ENCODE results near the gene LARP6. TPM values are rescaled to one million over a fixed set of nuclear protein-coding genes. Genes with fewer than 3 reads are reported as not detected.

The LARP6 gene
- total RNA-seq (2022; extraction: Qiagen RNA extraction): 50.6 to 85.9 TPM (median 79.7 TPM) in 5 replicates

DNA sequence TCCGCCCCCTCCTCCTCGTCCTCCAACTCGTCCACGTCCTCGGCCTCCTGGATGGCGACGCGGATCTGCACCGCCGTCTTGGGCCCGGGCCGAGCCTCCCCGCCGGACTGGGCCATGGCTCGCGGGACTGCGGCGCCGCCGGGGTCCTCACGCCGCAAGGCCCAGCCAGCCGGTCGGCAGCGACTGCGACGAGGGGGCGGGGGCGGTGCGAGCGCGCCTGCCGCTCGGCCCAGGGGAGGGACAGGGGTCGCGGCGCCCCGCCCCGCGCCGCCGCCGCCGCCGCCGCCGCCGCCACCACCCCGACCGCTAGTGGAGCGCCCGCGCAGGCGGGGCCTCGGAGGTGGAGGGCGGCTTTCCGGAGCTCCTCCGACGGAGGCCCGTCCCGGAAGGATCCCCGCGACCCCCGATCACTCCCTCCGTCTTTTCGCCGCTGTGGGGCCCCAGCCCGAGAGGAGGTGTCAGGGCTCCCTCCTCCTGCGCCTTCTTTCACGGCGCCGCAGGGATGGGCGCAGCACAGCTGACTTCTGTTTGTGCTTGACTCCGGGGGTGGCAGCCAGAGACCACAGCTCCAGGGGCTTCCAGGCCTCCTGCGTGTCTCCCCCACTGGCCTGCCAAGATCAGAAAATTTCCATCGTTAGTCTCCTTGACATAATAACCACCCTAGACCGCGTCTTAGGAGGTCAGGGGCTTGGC lies at the start of gene LARP6:
LARP6 (minus strand) TSS at position 185 of the 693 bp plus-strand sequence; CDS start at position 116, 69 bp downstream.

GRCh38 chr15:70892002-70892911 lies 38.3 kb upstream of the LARP6 start, which contains the start of the genes LRRC49 and THAP10:
TSS of gene LRRC49 (plus strand) at chr15:70892826. CDS start at chr15:70892895, 69 bp downstream.
TSS of gene THAP10 (minus strand) at chr15:70892433. CDS start at chr15:70892272, 161 bp downstream.

Other genes starting within 250 kb of the LARP6 start
- gene UACA, start 90.6 kb downstream of the LARP6 start, total RNA-seq (2022; extraction: Qiagen RNA extraction): 34.9 to 41.1 TPM (median 39.7 TPM) in 5 replicates
- gene THAP10, start 38.3 kb upstream of the LARP6 start, total RNA-seq (2022; extraction: Qiagen RNA extraction): 4.8 to 7.0 TPM (median 5.4 TPM) in 5 replicates
- gene LRRC49, start 38.7 kb upstream of the LARP6 start, total RNA-seq (2022; extraction: Qiagen RNA extraction): 4.3 to 7.1 TPM (median 5.4 TPM) in 5 replicates